Activated B cell treated with CpG ODN at 0.5 μM for 24 hours (primary cell): ENCODE measurements around the gene TAB3. TPM values are rescaled to one million over a fixed set of nuclear protein-coding genes. Genes with fewer than 3 reads are reported as not detected.

Experiments used
- ATAC-seq: fragments of 200-7000 bp; cut with Tn5 transposase; one replicate; pipeline ENCODE4 v1.10.0; 2021; ENCODE audit warnings: low read depth, mild to moderate bottlenecking, moderate library complexity
- CTCF ChIA-PET: fragments of 350-600 bp; sonication (Branson Sonifier 250); formaldehyde crosslinking; loops from one replicate; lab custom pipeline; 2021; ENCODE audit warnings: antibody characterized with exemption; lab: Charles Lee
- POLR2A ChIA-PET: fragments of 350-600 bp; sonication (Branson Sonifier 250); formaldehyde crosslinking; loops from one replicate; lab custom pipeline; 2021; ENCODE audit warnings: antibody characterized with exemption; lab: Charles Lee
- DNase-seq: peaks from one replicate; pipeline ENCODE4 v3.0.0; 2022
- H3K27ac Mint-ChIP-seq: one replicate; pipeline ENCODE4 v1.8.0; 2020; ENCODE audit warnings: mixed read lengths
- H3K27me3 Mint-ChIP-seq: one replicate; pipeline ENCODE4 v1.8.0; 2021; ENCODE audit warnings: mixed read lengths
- H3K36me3 Mint-ChIP-seq: one replicate; pipeline ENCODE4 v1.8.0; 2021; ENCODE audit warnings: low read depth, mixed read lengths
- H3K4me1 Mint-ChIP-seq: one replicate; pipeline ENCODE4 v1.8.0; 2021; ENCODE audit warnings: mixed read lengths
- H3K4me3 Mint-ChIP-seq: one replicate; pipeline ENCODE4 v1.8.0; 2020; ENCODE audit warnings: mild to moderate bottlenecking, mixed read lengths
- H3K9me3 Mint-ChIP-seq: one replicate; pipeline ENCODE4 v1.8.0; 2020; ENCODE audit warnings: mixed read lengths
- CTCF ChIP-seq: fragments of 200-600 bp; IDR thresholded peaks from one replicate; pipeline ENCODE4 v1.8.0; 2022; ENCODE audit warnings: antibody characterized with exemption, mild to moderate bottlenecking
- intact Hi-C: fragments of 100-400 bp; cut with micrococcal nuclease; formaldehyde crosslinking; loops from one replicate; pipeline ENCODE4 v1.15.1; 2024
- total RNA-seq: library from RNA; stranded (reverse); gene quantifications from 2 replicates; pipeline ENCODE4 v1.2.3, GENCODE V29; 2022

TAB3 gene
- total RNA-seq, 1 donor from 2014 or later: 23.9 TPM

- peaks cover 3% of the 10 kb centered on the region for H3K9me3 Mint-ChIP-seq
- TF ChIP-seq CTCF: no peak
- H3K4me1 Mint-ChIP-seq: no peaks in the 10 kb centered on the region
- no peaks in the 10 kb centered on the region for H3K27me3 Mint-ChIP-seq
- H3K27ac Mint-ChIP-seq: no peak overlapping the region
- ATAC-seq (no peak), DNase-seq (no peak)
- CTCF ChIA-PET: no interaction called here
- no peak overlapping the region for H3K4me3 Mint-ChIP-seq
- H3K36me3 Mint-ChIP-seq: no peaks in the 10 kb centered on the region
- intact Hi-C loops: no loop called here
- POLR2A ChIA-PET: no interaction called here
These were observed 41.6 kb upstream of the TAB3 start for GRCh38 chrX:30930679-30931078.

GRCh38 chrX:30930143-30930542 is 41.1 kb upstream of the TAB3 start:
- no peak for TF ChIP-seq CTCF
- no peak overlapping the region for H3K4me3 Mint-ChIP-seq
- H3K4me1 Mint-ChIP-seq: no peaks in the 10 kb centered on the region
- POLR2A ChIA-PET: no interaction called here
- intact Hi-C loops: no loop called here
- CTCF ChIA-PET: no interaction called here
- DNase-seq (no peak), ATAC-seq (no peak)
- H3K27me3 Mint-ChIP-seq: no peaks in the 10 kb centered on the region
- H3K9me3 Mint-ChIP-seq: peaks cover 3% of the 10 kb centered on the region
- no peaks in the 10 kb centered on the region for H3K36me3 Mint-ChIP-seq
- no peak overlapping the region for H3K27ac Mint-ChIP-seq

GRCh38 chrX:30920271-30920670 is 31.2 kb upstream of the TAB3 start:
- intact Hi-C loops: no loop called here
- H3K27ac Mint-ChIP-seq: no peak overlapping the region
- H3K4me1 Mint-ChIP-seq: no peaks in the 10 kb centered on the region
- no peaks in the 10 kb centered on the region for H3K9me3 Mint-ChIP-seq
- DNase-seq (no peak), ATAC-seq (no peak)
- no peak overlapping the region for H3K4me3 Mint-ChIP-seq
- POLR2A ChIA-PET: no interaction called here
- no peaks in the 10 kb centered on the region for H3K36me3 Mint-ChIP-seq
- no peaks in the 10 kb centered on the region for H3K27me3 Mint-ChIP-seq
- TF ChIP-seq CTCF: no peak
- CTCF ChIA-PET: no interaction called here

GRCh38 chrX:30918480-30918879 is 29.4 kb upstream of the TAB3 start:
- Mint-ChIP-seq H3K9me3 (no peaks in the 10 kb centered on the region), H3K27ac (no peak overlapping the region), H3K4me3 (no peak overlapping the region), H3K36me3 (no peaks in the 10 kb centered on the region), H3K27me3 (no peaks in the 10 kb centered on the region), H3K4me1 (no peaks in the 10 kb centered on the region)
- DNase-seq: no peak
- CTCF ChIA-PET: no interaction called here
- intact Hi-C loops: no loop called here
- ATAC-seq: no peak
- TF ChIP-seq CTCF: no peak
- POLR2A ChIA-PET: no interaction called here

GRCh38 chrX:30913492-30913891 is 24.4 kb upstream of the TAB3 start:
- H3K4me1 Mint-ChIP-seq: peaks cover 10% of the 10 kb centered on the region
- no peak for ATAC-seq
- CTCF ChIA-PET: no interaction called here
- no peak overlapping the region for H3K27ac Mint-ChIP-seq
- TF ChIP-seq CTCF: no peak
- H3K27me3 Mint-ChIP-seq: no peaks in the 10 kb centered on the region
- no peak overlapping the region for H3K4me3 Mint-ChIP-seq
- intact Hi-C loops: no loop called here
- POLR2A ChIA-PET: no interaction called here
- H3K9me3 Mint-ChIP-seq: no peaks in the 10 kb centered on the region
- no peaks in the 10 kb centered on the region for H3K36me3 Mint-ChIP-seq
- no peak for DNase-seq
